Measurements from ENCODE around the gene RNF17. TPM values are rescaled to one million over a fixed set of nuclear protein-coding genes. Genes with fewer than 3 reads are reported as not detected.

RNF17 gene
- total RNA-seq, 4 donors from 2014 or later, result 0.42 TPM; not detected in 3

GRCh38 chr13:24854311-24854710, 90.3 kb downstream of the RNF17 start:
- Histone ChIP-seq H3K27ac (no peak overlapping the region), H3K4me3 (no peak overlapping the region), H3K4me1 (peaks cover 0 to 11% (median 0%) of the 10 kb centered on the region in 3 donors), H3K36me3 (no peaks in the 10 kb centered on the region), H3K27me3 (no peaks in the 10 kb centered on the region), H3K9me3 (no peaks in the 10 kb centered on the region)
- no peak for ATAC-seq
- TF ChIP-seq POLR2A (IDR thresholded peaks at IDR 0.05) (no peak), EP300 (IDR thresholded peaks at IDR 0.05) (no peak), POLR2AphosphoS5 (IDR thresholded peaks at IDR 0.05) (no peak), CTCF (IDR thresholded peaks at IDR 0.05) (no peak)

- no peaks in the 10 kb centered on the region for H3K36me3 ChIP-seq
- ATAC-seq, result no peak
- no peaks in the 10 kb centered on the region for H3K9me3 ChIP-seq
- WGBS, 2 donors (ENCODE audit: low coverage in 1 of 2), result 67 to 68% methylated on average over 4 to 5 of the region's 5 CpGs
- TF ChIP-seq POLR2A (IDR thresholded peaks at IDR 0.05), result no peak
- TF ChIP-seq POLR2AphosphoS5 (IDR thresholded peaks at IDR 0.05), result no peak
- no peak for TF ChIP-seq CTCF (IDR thresholded peaks at IDR 0.05)
- no peak for TF ChIP-seq EP300 (IDR thresholded peaks at IDR 0.05)
- H3K4me3 ChIP-seq, result no peak overlapping the region
- H3K27ac ChIP-seq, result no peak overlapping the region
- H3K4me1 ChIP-seq, result no peaks in the 10 kb centered on the region
- no peaks in the 10 kb centered on the region for H3K27me3 ChIP-seq
Measured at GRCh38 chr13:24858953-24859352, 95.0 kb downstream of the RNF17 start.

- Histone ChIP-seq H3K36me3 (no peaks in the 10 kb centered on the region), H3K4me3 (no peak overlapping the region), H3K27ac (no peak overlapping the region), H3K4me1 (no peaks in the 10 kb centered on the region), H3K27me3 (no peaks in the 10 kb centered on the region), H3K9me3 (no peaks in the 10 kb centered on the region)
- 67 to 82% methylated on average over 2 to 4 of the region's 4 CpGs for WGBS, 2 donors (ENCODE audit: low coverage in 1 of 2)
- no peak for ATAC-seq
- TF ChIP-seq EP300 (IDR thresholded peaks at IDR 0.05) (no peak), POLR2AphosphoS5 (IDR thresholded peaks at IDR 0.05) (no peak), POLR2A (IDR thresholded peaks at IDR 0.05) (no peak), CTCF (IDR thresholded peaks at IDR 0.05) (no peak)
Measured at GRCh38 chr13:24860770-24861169, 96.8 kb downstream of the RNF17 start.

GRCh38 chr13:24861617-24862362, 97.8 kb downstream of the RNF17 start:
- WGBS, 2 donors (ENCODE audit: low coverage in 1 of 2), result 88% methylated on average over 6 to 8 of the region's 8 CpGs
- Histone ChIP-seq H3K27me3 (no peaks in the 10 kb centered on the region), H3K4me1 (no peaks in the 10 kb centered on the region), H3K27ac (no peak overlapping the region), H3K4me3 (no peak overlapping the region), H3K9me3 (no peaks in the 10 kb centered on the region), H3K36me3 (no peaks in the 10 kb centered on the region)
- TF ChIP-seq EP300 (IDR thresholded peaks at IDR 0.05), result no peak
- TF ChIP-seq CTCF (IDR thresholded peaks at IDR 0.05), result no peak
- no peak for TF ChIP-seq POLR2A (IDR thresholded peaks at IDR 0.05)
- no peak for TF ChIP-seq POLR2AphosphoS5 (IDR thresholded peaks at IDR 0.05)
- ATAC-seq, result no peak

Data from gastroesophageal sphincter (tissue), 4 donors.